ENCODE data around the gene UBTD1. TPM values are rescaled to one million over a fixed set of nuclear protein-coding genes. Genes with fewer than 3 reads are reported as not detected.
"Not testable (repeated sequence)": the region's sequence is repeated elsewhere in the genome, so short reads cannot be mapped to it uniquely, and the experiment has no call there.

UBTD1 gene
- total and polyA plus RNA-seq, 4 donors, result 26.3 to 70.4 (median 42.9) TPM

GRCh38 chr10:97466755-97467154, 32.0 kb upstream of the UBTD1 start:
- Histone ChIP-seq H3K9ac (ENCODE audit: insufficient read depth in 1 of 2, low read length in 2 of 2) (no peak overlapping the region), H3K27ac (ENCODE audit: low read depth in 1 of 2, low read length in 1 of 2) (no peak overlapping the region), H3K36me3 (ENCODE audit: control insufficient read depth in 4 of 4, insufficient read depth in 4 of 4, low read length in 4 of 4) (peaks cover 44 to 76% (median 65%) of the 10 kb centered on the region in 4 donors), H3K27me3 (ENCODE audit: control insufficient read depth in 3 of 3, insufficient read depth in 3 of 3, low read length in 2 of 3) (no peaks in the 10 kb centered on the region), H3K9me3 (ENCODE audit: control insufficient read depth in 4 of 4, insufficient read depth in 3 of 4, low read length in 3 of 4) (no peaks in the 10 kb centered on the region), H3K4me3 (no peak overlapping the region), H3K4me1 (ENCODE audit: control insufficient read depth in 5 of 5, insufficient read depth in 5 of 5, low read length in 5 of 5) (peaks cover 0 to 2% (median 0%) of the 10 kb centered on the region in 5 donors)
- DNase-seq (no peak), ATAC-seq (ENCODE audit: insufficient read depth, low FRiP score) (no peak)
- WGBS, 2 donors, result 81 to 90% methylated on average over 4 of the region's 4 CpGs
- TF ChIP-seq, protein P1, sequence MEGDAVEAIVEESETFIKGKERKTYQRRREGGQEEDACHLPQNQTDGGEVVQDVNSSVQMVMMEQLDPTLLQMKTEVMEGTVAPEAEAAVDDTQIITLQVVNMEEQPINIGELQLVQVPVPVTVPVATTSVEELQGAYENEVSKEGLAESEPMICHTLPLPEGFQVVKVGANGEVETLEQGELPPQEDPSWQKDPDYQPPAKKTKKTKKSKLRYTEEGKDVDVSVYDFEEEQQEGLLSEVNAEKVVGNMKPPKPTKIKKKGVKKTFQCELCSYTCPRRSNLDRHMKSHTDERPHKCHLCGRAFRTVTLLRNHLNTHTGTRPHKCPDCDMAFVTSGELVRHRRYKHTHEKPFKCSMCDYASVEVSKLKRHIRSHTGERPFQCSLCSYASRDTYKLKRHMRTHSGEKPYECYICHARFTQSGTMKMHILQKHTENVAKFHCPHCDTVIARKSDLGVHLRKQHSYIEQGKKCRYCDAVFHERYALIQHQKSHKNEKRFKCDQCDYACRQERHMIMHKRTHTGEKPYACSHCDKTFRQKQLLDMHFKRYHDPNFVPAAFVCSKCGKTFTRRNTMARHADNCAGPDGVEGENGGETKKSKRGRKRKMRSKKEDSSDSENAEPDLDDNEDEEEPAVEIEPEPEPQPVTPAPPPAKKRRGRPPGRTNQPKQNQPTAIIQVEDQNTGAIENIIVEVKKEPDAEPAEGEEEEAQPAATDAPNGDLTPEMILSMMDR (IDR thresholded peaks at IDR 0.05; ENCODE audit: control extremely low read depth, extremely low read depth), result no peak

- 75 to 79% methylated on average over 3 of the region's 3 CpGs for WGBS, 2 donors
- H3K36me3 ChIP-seq (ENCODE audit: control insufficient read depth in 4 of 4, insufficient read depth in 4 of 4, low read length in 4 of 4), result peaks cover 36 to 62% (median 59%) of the 10 kb centered on the region in 4 donors
- ATAC-seq (ENCODE audit: insufficient read depth, low FRiP score) (no peak), DNase-seq (no peak)
- no peak overlapping the region for H3K4me3 ChIP-seq
- H3K9ac ChIP-seq (ENCODE audit: insufficient read depth in 1 of 2, low read length in 2 of 2), result no peak overlapping the region
- peak overlapping the region in 1 of 2 donors; percentile 62 for H3K27ac ChIP-seq (ENCODE audit: low read depth in 1 of 2, low read length in 1 of 2)
- H3K27me3 ChIP-seq (ENCODE audit: control insufficient read depth in 3 of 3, insufficient read depth in 3 of 3, low read length in 2 of 3), result no peaks in the 10 kb centered on the region
- TF ChIP-seq, protein P1 (IDR thresholded peaks at IDR 0.05; ENCODE audit: control extremely low read depth, extremely low read depth), result no peak
- H3K9me3 ChIP-seq (ENCODE audit: control insufficient read depth in 4 of 4, insufficient read depth in 3 of 4, low read length in 3 of 4), result no peaks in the 10 kb centered on the region
- H3K4me1 ChIP-seq (ENCODE audit: control insufficient read depth in 5 of 5, insufficient read depth in 5 of 5, low read length in 5 of 5), result peaks cover 0 to 2% (median 0%) of the 10 kb centered on the region in 5 donors
These were observed 30.6 kb upstream of the UBTD1 start for GRCh38 chr10:97468162-97468561.

- not testable (repeated sequence) for DNase-seq; H3K27me3 ChIP-seq (ENCODE audit: control insufficient read depth in 3 of 3, insufficient read depth in 3 of 3, low read length in 2 of 3); H3K9ac ChIP-seq (ENCODE audit: insufficient read depth in 1 of 2, low read length in 2 of 2); H3K9me3 ChIP-seq (ENCODE audit: control insufficient read depth in 4 of 4, insufficient read depth in 3 of 4, low read length in 3 of 4); H3K4me3 ChIP-seq; H3K4me1 ChIP-seq (ENCODE audit: control insufficient read depth in 5 of 5, insufficient read depth in 5 of 5, low read length in 5 of 5)
- H3K27ac ChIP-seq (ENCODE audit: low read depth in 1 of 2, low read length in 1 of 2), result peak overlapping the region in 1 of 2 donors; percentile 78
- peaks cover 38 to 60% (median 58%) of the 10 kb centered on the region in 4 donors for H3K36me3 ChIP-seq (ENCODE audit: control insufficient read depth in 4 of 4, insufficient read depth in 4 of 4, low read length in 4 of 4)
- peak; percentile 55 for ATAC-seq (ENCODE audit: insufficient read depth, low FRiP score)
- WGBS, 2 donors, result 74 to 82% methylated on average over 12 of the region's 12 CpGs
These were observed 29.9 kb upstream of the UBTD1 start for GRCh38 chr10:97468781-97469180.

DNA sequence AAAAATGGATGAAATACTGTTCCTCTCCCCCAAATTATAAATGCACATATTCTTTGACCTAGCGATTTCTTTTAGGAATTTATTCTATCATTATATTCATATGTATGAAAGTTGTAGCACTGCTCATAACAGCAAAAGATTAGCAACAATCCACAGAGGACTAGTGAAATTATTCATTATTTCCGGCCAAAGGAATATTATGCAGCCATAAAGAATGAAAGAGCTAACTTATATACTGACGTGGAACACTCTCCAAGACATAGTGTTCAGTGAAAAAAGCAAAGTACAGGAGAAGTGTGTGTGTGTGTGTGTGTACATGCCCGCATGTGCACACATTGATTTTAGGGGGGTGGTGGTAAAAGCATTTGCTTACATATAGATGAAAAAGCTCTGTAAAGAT, 23.8 kb upstream of the UBTD1 start:
- no peaks in the 10 kb centered on the region for H3K27me3 ChIP-seq (ENCODE audit: control insufficient read depth in 3 of 3, insufficient read depth in 3 of 3, low read length in 2 of 3)
- ATAC-seq (ENCODE audit: insufficient read depth, low FRiP score) (no peak), DNase-seq (no peak)
- H3K9ac ChIP-seq (ENCODE audit: insufficient read depth in 1 of 2, low read length in 2 of 2), result no peak overlapping the region
- peaks cover 40 to 52% (median 46%) of the 10 kb centered on the region in 4 donors for H3K36me3 ChIP-seq (ENCODE audit: control insufficient read depth in 4 of 4, insufficient read depth in 4 of 4, low read length in 4 of 4)
- H3K4me3 ChIP-seq, result no peak overlapping the region
- peaks cover 0 to 1% (median 0%) of the 10 kb centered on the region in 4 donors for H3K9me3 ChIP-seq (ENCODE audit: control insufficient read depth in 4 of 4, insufficient read depth in 3 of 4, low read length in 3 of 4)
- TF ChIP-seq, protein P1 (IDR thresholded peaks at IDR 0.05; ENCODE audit: control extremely low read depth, extremely low read depth), result no peak
- WGBS, 2 donors, result 96 to 99% methylated on average over 4 of the region's 4 CpGs
- H3K27ac ChIP-seq (ENCODE audit: low read depth in 1 of 2, low read length in 1 of 2), result no peak overlapping the region
- H3K4me1 ChIP-seq (ENCODE audit: control insufficient read depth in 5 of 5, insufficient read depth in 5 of 5, low read length in 5 of 5), result peaks cover 0 to 2% (median 0%) of the 10 kb centered on the region in 5 donors

All from lung (tissue), 12 donors.